ENCODE measurements around the gene S100G.
"Not testable (repeated sequence)": the region's sequence is repeated elsewhere in the genome, so short reads cannot be mapped to it uniquely, and the experiment has no call there.

- not testable (repeated sequence) for TF ChIP-seq CTCF (IDR thresholded peaks at IDR 0.05; ENCODE audit: low read depth, low read length); MYC (IDR thresholded peaks at IDR 0.05; ENCODE audit: low read depth, low read length); POLR2A (IDR thresholded peaks at IDR 0.05; ENCODE audit: extremely low read depth, insufficient read length); MAX (IDR thresholded peaks at IDR 0.05; ENCODE audit: low read depth, low read length)
Measured at GRCh38 chrX:16603235-16603634, 46.7 kb upstream of the S100G start.
